ENCODE results near the gene FANCC.
A peak's percentile ranks its signal among the peaks of the same experiment; 100 is the strongest.

The FANCC gene

GRCh38 chr9:95124582-95125367, 192.7 kb downstream of the FANCC start:
- no peak for DNase-seq (ENCODE audit: low read depth)

GRCh38 chr9:95120781-95121370, 196.6 kb downstream of the FANCC start:
- DNase-seq (ENCODE audit: low read depth), result no peak

GRCh38 chr9:95118596-95118995, 198.9 kb downstream of the FANCC start:
- DNase-seq (ENCODE audit: low read depth), result no peak

- DNase-seq (ENCODE audit: low read depth), result peak; percentile 6
These were observed 200.7 kb downstream of the FANCC start for GRCh38 chr9:95116808-95117204.

GRCh38 chr9:95116002-95116807, 201.3 kb downstream of the FANCC start:
- no peak for DNase-seq (ENCODE audit: low read depth)

GRCh38 chr9:95115104-95115503, 202.4 kb downstream of the FANCC start:
- no peak for DNase-seq (ENCODE audit: low read depth)

GRCh38 chr9:95112436-95113280, 204.9 kb downstream of the FANCC start:
- DNase-seq (ENCODE audit: low read depth), result no peak

GRCh38 chr9:95111716-95112115, 205.8 kb downstream of the FANCC start:
- no peak for DNase-seq (ENCODE audit: low read depth)

GRCh38 chr9:95110921-95111525, 206.5 kb downstream of the FANCC start:
- DNase-seq (ENCODE audit: low read depth), result no peak

GRCh38 chr9:95109456-95109855, 208.1 kb downstream of the FANCC start:
- DNase-seq (ENCODE audit: low read depth), result no peak

GRCh38 chr9:95108777-95109176, 208.7 kb downstream of the FANCC start:
- no peak for DNase-seq (ENCODE audit: low read depth)

GRCh38 chr9:95107976-95108375, 209.5 kb downstream of the FANCC start:
- no peak for DNase-seq (ENCODE audit: low read depth)

GRCh38 chr9:95107001-95107749, 210.3 kb downstream of the FANCC start:
- DNase-seq (ENCODE audit: low read depth), result no peak

- DNase-seq (ENCODE audit: low read depth), result no peak
These were observed 211.8 kb downstream of the FANCC start for GRCh38 chr9:95105519-95106287.

GRCh38 chr9:95104980-95105379, 212.5 kb downstream of the FANCC start:
- no peak for DNase-seq (ENCODE audit: low read depth)

- no peak for DNase-seq (ENCODE audit: low read depth)
These were observed 212.9 kb downstream of the FANCC start for GRCh38 chr9:95104581-95104960.

- no peak for DNase-seq (ENCODE audit: low read depth)
These were observed 213.5 kb downstream of the FANCC start for GRCh38 chr9:95103871-95104580.

- DNase-seq (ENCODE audit: low read depth), result no peak
These were observed 214.2 kb downstream of the FANCC start for GRCh38 chr9:95103281-95103771.

GRCh38 chr9:95102572-95102971, 214.9 kb downstream of the FANCC start:
- DNase-seq (ENCODE audit: low read depth), result no peak

Data from stromal cell of bone marrow (primary cell).